ENCODE data around the gene SHISAL2A. TPM values are rescaled to one million over a fixed set of nuclear protein-coding genes. Genes with fewer than 3 reads are reported as not detected.

SHISAL2A gene
- total and polyA plus RNA-seq, 10 of the 15 experiments (the other 5 are each of a cell fraction or from before 2014, with no cell fraction given), result 0.18 to 0.67 (median 0.45) TPM

DNA sequence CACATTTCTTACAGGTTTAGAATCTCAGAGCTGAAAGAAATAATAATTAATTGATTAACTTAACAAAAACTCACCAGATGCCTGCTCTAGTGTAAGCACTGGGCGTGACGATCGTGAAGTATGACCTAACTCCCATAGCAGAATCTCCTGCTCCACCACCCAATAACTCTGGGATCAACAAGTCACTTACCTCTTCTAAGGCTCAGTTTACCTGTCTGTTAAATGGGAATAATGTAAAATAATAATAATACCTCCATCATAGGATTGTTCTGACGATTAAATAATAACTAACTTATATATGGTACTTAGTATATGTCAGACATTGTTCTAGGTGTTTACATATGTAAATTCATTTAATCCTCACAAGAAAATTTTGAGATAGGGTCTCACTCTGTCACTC lies 40.5 kb downstream of the SHISAL2A start (continued):
- TF ChIP-seq ETV6 (conservative IDR thresholded peaks at IDR 0.05 in 1 of 2, IDR thresholded peaks at IDR 0.05 in 1 of 2; ENCODE audit: borderline replicate concordance in 1 of 2, low read depth in 1 of 2) (no peak), STAT1 (conservative IDR thresholded peaks at IDR 0.05) (no peak)

DNA sequence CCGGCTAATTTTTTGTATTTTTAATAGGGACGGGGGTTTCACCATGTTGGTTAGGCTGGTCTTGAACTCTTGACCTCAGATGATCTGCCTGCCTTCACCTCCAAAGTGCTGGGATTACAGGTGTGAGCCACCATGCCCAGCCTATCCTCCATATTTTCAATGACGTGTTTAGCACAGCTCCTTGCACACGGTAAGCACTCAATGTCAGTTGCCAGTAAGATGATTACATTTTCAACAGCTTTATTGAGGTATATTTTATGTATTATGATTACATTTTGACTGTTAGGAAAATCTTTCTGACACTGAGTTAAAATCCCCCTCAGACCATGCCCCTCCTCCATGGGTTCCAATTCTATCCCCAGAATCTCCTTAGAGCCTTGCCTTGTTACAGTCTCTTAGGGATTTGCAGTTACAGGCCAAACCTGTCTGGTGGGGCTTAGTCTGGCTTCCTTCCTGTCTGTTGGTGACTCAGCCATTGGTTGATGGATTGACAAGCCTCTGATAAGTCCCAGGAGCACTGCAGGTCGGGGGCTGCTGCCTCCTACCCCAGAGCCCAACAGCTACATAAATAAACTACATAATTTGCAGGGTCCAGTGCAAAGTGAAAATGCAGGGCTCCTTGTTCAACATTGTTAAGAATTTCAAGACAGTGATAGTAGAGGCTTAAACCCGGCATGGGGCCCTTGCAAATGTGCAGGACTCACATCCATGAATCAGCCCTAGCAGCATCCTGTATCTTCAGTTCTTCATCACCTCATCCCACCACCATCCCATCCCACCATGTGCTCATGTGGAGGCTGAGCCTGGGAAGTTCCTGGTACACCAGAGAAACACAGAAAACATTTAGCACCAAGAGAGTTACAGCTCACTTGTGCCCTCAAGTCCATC lies 41.8 kb downstream of the SHISAL2A start:
- no peak for TF ChIP-seq HDAC2 (IDR thresholded peaks at IDR 0.05)
- TF ChIP-seq, protein P1, sequence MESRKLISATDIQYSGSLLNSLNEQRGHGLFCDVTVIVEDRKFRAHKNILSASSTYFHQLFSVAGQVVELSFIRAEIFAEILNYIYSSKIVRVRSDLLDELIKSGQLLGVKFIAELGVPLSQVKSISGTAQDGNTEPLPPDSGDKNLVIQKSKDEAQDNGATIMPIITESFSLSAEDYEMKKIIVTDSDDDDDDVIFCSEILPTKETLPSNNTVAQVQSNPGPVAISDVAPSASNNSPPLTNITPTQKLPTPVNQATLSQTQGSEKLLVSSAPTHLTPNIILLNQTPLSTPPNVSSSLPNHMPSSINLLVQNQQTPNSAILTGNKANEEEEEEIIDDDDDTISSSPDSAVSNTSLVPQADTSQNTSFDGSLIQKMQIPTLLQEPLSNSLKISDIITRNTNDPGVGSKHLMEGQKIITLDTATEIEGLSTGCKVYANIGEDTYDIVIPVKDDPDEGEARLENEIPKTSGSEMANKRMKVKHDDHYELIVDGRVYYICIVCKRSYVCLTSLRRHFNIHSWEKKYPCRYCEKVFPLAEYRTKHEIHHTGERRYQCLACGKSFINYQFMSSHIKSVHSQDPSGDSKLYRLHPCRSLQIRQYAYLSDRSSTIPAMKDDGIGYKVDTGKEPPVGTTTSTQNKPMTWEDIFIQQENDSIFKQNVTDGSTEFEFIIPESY (IDR thresholded peaks at IDR 0.05), result no peak
- no peak for TF ChIP-seq WRNIP1 (IDR thresholded peaks at IDR 0.05; ENCODE audit: borderline replicate concordance, low read depth, low read length)
- TF ChIP-seq ZNF274 (IDR thresholded peaks at IDR 0.05; ENCODE audit: insufficient read depth, insufficient read length), result no peak
- TF ChIP-seq, protein P2, sequence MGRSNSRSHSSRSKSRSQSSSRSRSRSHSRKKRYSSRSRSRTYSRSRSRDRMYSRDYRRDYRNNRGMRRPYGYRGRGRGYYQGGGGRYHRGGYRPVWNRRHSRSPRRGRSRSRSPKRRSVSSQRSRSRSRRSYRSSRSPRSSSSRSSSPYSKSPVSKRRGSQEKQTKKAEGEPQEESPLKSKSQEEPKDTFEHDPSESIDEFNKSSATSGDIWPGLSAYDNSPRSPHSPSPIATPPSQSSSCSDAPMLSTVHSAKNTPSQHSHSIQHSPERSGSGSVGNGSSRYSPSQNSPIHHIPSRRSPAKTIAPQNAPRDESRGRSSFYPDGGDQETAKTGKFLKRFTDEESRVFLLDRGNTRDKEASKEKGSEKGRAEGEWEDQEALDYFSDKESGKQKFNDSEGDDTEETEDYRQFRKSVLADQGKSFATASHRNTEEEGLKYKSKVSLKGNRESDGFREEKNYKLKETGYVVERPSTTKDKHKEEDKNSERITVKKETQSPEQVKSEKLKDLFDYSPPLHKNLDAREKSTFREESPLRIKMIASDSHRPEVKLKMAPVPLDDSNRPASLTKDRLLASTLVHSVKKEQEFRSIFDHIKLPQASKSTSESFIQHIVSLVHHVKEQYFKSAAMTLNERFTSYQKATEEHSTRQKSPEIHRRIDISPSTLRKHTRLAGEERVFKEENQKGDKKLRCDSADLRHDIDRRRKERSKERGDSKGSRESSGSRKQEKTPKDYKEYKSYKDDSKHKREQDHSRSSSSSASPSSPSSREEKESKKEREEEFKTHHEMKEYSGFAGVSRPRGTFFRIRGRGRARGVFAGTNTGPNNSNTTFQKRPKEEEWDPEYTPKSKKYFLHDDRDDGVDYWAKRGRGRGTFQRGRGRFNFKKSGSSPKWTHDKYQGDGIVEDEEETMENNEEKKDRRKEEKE (IDR thresholded peaks at IDR 0.05), result no peak
- TF ChIP-seq KAT2A (conservative IDR thresholded peaks at IDR 0.05; ENCODE audit: control insufficient read depth, low read depth, low read length), result no peak
- Histone ChIP-seq H3K4me3 (no peak overlapping the region), H3K27ac (ENCODE audit: control insufficient read depth, insufficient read depth) (no peak overlapping the region), H3K4me1 (ENCODE audit: control insufficient read depth, insufficient read depth, low read length) (no peaks in the 10 kb centered on the region), H3K27me3 (replicated peaks in 1 of 2; ENCODE audit: control insufficient read depth in 2 of 2, insufficient read depth in 2 of 2, low read length in 1 of 2) (no peaks in the 10 kb centered on the region), H3K9ac (ENCODE audit: control insufficient read depth, insufficient read depth, low read length) (no peak overlapping the region), H3K36me3 (ENCODE audit: control insufficient read depth in 2 of 2, insufficient read depth in 2 of 2, low read length in 1 of 2) (no peaks in the 10 kb centered on the region), H3K9me3 (replicated peaks; ENCODE audit: control insufficient read depth, insufficient read depth, low read length) (no peaks in the 10 kb centered on the region), H2AFZ (ENCODE audit: control insufficient read depth, low read depth, low read length) (no peak overlapping the region), H3K4me2 (ENCODE audit: control insufficient read depth, insufficient read depth) (no peak overlapping the region), H3K79me2 (ENCODE audit: control insufficient read depth, insufficient read depth, low read length) (no peaks in the 10 kb centered on the region), H4K20me1 (ENCODE audit: control insufficient read depth, insufficient read depth) (no peaks in the 10 kb centered on the region)
- ChIA-PET POLR2A (no interaction called here), CTCF (interaction anchor here (1.3 kb wide), 1 partner anchor 11 kb away, joined by 3 read pairs; no protein-coding TSS in a partner anchor), SMC1A (ENCODE audit: uncharacterized antibody, unreplicated experiment) (no interaction called here), RAD21 (ENCODE audit: unreplicated experiment) (no interaction called here)
- DNase-seq (ENCODE audit: low read depth, low spot score) (no peak), FAIRE-seq (no peak), ATAC-seq (no peak)
- intact Hi-C loops (cut with micrococcal nuclease; ENCODE audit: unreplicated experiment) (no loop called here), in situ Hi-C loops (cut with MboI) (no loop called here)
- BruUV-seq (replicated peaks), result no TSS peak
- 81% methylated on average over 6 of the region's 6 CpGs for WGBS (ENCODE audit: insufficient coverage, insufficient replicate concordance, low lambda C conversion rate, missing lambda C conversion rate)
